Esophagus muscularis mucosa (tissue), 4 donors: ENCODE data around the gene OTULINL. TPM values are rescaled to one million over a fixed set of nuclear protein-coding genes. Genes with fewer than 3 reads are reported as not detected.

Source experiments
- DNase-seq: peaks from one replicate; pipeline ENCODE4 v3.0.0-alpha.2; 2017; ENCODE audit errors: extremely low spot score
- H3K27ac ChIP-seq, 4 donors: fragments of 200-600 bp; sonication (generic); replicated peaks in 1 of 4; 1 replicate in 3 of 4; 2 replicates in 1 of 4; pipeline ENCODE4 v1.5.1; 2016 to 2019; ENCODE audit warnings: mild to moderate bottlenecking in 1 of 4
- H3K27me3 ChIP-seq, 4 donors: fragments of 200-600 bp; sonication (generic); one replicate each; pipeline versions ENCODE4 v1.5.1 to v1.6.0; 2016 to 2019
- H3K36me3 ChIP-seq, 4 donors: fragments of 200-600 bp; sonication (generic); one replicate each; pipeline ENCODE4 v1.5.1; 2016 to 2019
- H3K4me1 ChIP-seq, 4 donors: fragments of 200-600 bp; sonication (generic); one replicate each; pipeline ENCODE4 v1.5.1; 2016 to 2019
- H3K4me3 ChIP-seq, 4 donors: fragments of 200-600 bp; sonication (generic); 1 replicate in 2 of 4; 2 replicates in 2 of 4; pipeline ENCODE4 v1.5.1; 2016 to 2019; ENCODE audit warnings: mild to moderate bottlenecking in 4 of 4, moderate library complexity in 1 of 4
- H3K9me3 ChIP-seq, 4 donors: fragments of 200-600 bp; sonication (generic); 1 replicate in 3 of 4; 2 replicates in 1 of 4; pipeline ENCODE4 v1.5.1; 2016 to 2019
- EP300 ChIP-seq: sonication (generic); formaldehyde crosslinking; IDR thresholded peaks from one replicate; pipeline ENCODE4 v1.6.1; 2017; ENCODE audit warnings: antibody characterized with exemption
- POLR2A ChIP-seq: fragments of 450-650 bp; IDR thresholded peaks from one replicate; pipeline ENCODE4 v1.6.1; 2017; ENCODE audit warnings: antibody characterized with exemption, moderate library complexity, mild to moderate bottlenecking, low read depth
- POLR2AphosphoS5 ChIP-seq, 2 donors: sonication (generic); formaldehyde crosslinking; IDR thresholded peaks; one replicate each; pipeline ENCODE4 v1.6.1; 2017; ENCODE audit warnings: antibody characterized with exemption in 2 of 2
- WGBS: methylation state at CpG from one replicate; pipeline ENCODE4 v1.1.5; 2018; 5-methylcytosine and 5-hydroxymethylcytosine counted together
- intact Hi-C: fragments of 100-400 bp; cut with DNase I; formaldehyde crosslinking; loops from one replicate; pipeline ENCODE4 v1.15.1; 2023
- total RNA-seq, 4 donors: library from RNA; depleted of rRNA; stranded (reverse); fragments of >200 nt; gene quantifications; one replicate each; pipeline versions ENCODE4 v1.1.0 to v1.2.1, GENCODE V29; 2016
- TF ChIP-seq, protein P1 (sequence below), 3 experiments: fragments of 200-600 bp in 2 of 3; fragments of 450-650 bp in 1 of 3; sonication (generic) in 2 of 3; IDR thresholded peaks; one replicate each; pipeline ENCODE4 v1.5.1; 2017 to 2019; ENCODE audit warnings: antibody characterized with exemption in 3 of 3, mild to moderate bottlenecking in 2 of 3, moderate library complexity in 1 of 3

OTULINL gene
- total RNA-seq, 4 donors from 2014 or later, result 2.6 to 7.1 (median 5.0) TPM

DNA sequence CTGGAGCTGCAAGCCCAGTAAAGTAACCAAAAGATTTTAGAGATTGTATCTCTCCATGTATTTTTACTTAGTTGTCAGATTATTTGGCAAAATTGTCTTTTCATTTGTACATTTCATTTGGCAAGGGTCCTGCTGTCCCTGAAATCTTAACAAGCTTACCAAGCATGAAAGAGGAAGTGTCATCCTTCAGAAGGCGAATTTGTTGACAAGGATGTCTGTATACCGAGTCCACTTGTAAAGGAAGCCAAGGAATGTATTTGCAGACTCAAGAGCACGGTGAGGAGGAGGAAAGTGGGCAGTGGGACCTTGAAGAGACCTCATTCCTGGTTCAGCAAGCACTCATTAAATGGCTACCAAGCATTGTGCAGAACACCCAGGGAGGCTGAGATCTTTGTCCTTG is 7.5 kb upstream of the OTULINL start:
- DNase-seq, result no peak
- H3K4me1 ChIP-seq, result no peaks in the 10 kb centered on the region
- TF ChIP-seq POLR2A, result no peak
- no peak for TF ChIP-seq POLR2AphosphoS5 (IDR thresholded peaks at IDR 0.05)
- no peak overlapping the region for H3K4me3 ChIP-seq
- intact Hi-C loops, result no loop called here
- WGBS, result 56% methylated on average over 3 of the region's 3 CpGs
- peaks cover 0 to 34% (median 0%) of the 10 kb centered on the region in 4 donors for H3K27me3 ChIP-seq
- no peak overlapping the region for H3K27ac ChIP-seq
- H3K36me3 ChIP-seq, result no peaks in the 10 kb centered on the region
- H3K9me3 ChIP-seq, result no peaks in the 10 kb centered on the region

DNA sequence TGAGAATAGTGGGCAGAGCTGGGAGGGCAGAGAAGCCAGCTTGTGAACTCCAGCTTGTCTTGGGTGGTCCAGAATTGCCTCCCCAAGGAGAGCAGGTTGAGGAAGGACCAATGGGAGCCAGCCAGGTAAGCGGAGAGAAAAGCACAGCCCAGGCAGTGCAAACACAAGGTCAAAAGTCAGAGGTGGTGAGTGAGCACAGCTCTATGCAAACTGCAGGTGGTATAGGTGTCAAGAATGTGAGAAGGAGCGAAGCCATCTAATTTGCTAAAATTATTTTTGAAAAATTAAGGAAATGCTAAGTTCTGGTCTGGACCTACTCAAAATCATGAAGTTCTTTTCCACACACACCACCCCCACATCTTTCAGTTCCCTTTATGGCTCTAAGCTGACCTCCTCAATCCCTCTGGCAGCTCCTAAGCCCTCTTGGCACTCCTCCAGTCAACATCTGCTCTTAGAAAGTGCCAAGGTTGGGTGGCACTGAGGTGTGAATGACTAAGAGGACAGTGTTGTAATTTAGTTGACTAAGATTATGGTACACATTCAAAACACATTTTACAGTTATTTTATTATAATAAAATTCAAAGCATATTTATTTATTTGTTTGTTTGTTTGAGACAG is 6.6 kb upstream of the OTULINL start:
- no peaks in the 10 kb centered on the region for H3K36me3 ChIP-seq
- no peak overlapping the region for H3K27ac ChIP-seq
- H3K4me3 ChIP-seq, result no peak overlapping the region
- peaks cover 0 to 40% (median 0%) of the 10 kb centered on the region in 4 donors for H3K27me3 ChIP-seq
- no peaks in the 10 kb centered on the region for H3K9me3 ChIP-seq
- intact Hi-C loops, result no loop called here
- no peaks in the 10 kb centered on the region for H3K4me1 ChIP-seq
- no peak for DNase-seq
- TF ChIP-seq, protein P1, sequence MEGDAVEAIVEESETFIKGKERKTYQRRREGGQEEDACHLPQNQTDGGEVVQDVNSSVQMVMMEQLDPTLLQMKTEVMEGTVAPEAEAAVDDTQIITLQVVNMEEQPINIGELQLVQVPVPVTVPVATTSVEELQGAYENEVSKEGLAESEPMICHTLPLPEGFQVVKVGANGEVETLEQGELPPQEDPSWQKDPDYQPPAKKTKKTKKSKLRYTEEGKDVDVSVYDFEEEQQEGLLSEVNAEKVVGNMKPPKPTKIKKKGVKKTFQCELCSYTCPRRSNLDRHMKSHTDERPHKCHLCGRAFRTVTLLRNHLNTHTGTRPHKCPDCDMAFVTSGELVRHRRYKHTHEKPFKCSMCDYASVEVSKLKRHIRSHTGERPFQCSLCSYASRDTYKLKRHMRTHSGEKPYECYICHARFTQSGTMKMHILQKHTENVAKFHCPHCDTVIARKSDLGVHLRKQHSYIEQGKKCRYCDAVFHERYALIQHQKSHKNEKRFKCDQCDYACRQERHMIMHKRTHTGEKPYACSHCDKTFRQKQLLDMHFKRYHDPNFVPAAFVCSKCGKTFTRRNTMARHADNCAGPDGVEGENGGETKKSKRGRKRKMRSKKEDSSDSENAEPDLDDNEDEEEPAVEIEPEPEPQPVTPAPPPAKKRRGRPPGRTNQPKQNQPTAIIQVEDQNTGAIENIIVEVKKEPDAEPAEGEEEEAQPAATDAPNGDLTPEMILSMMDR (IDR thresholded peaks at IDR 0.05), result no peak
- no peak for TF ChIP-seq POLR2A
- no peak for TF ChIP-seq EP300
- no peak for TF ChIP-seq POLR2AphosphoS5 (IDR thresholded peaks at IDR 0.05)
- WGBS, result 97% methylated on average over 2 of the region's 2 CpGs

DNA sequence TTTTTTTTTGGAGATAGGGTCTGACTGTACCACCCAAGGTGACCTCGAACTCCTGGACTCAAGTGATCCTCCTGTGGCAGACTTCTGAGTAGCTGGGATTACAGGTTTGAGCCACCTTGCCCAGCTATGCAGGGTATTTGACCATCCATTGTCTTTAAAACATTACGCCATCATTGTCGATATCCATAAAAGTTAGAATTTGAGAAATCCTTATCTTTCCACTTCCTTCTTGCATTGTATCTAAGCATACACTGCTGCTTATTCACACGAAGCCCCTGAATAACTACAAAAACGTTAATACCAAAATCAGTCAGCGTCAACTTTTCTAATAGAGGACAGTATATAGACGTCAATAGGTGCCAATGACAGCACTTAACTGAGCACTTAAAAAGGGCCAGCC is 5.4 kb upstream of the OTULINL start:
- intact Hi-C loops, result no loop called here
- TF ChIP-seq EP300 (no peak), POLR2A (no peak), POLR2AphosphoS5 (IDR thresholded peaks at IDR 0.05) (no peak)
- TF ChIP-seq, protein P1 (IDR thresholded peaks at IDR 0.05), result no peak
- H3K4me1 ChIP-seq, result peaks cover 3 to 8% (median 7%) of the 10 kb centered on the region in 4 donors
- no peaks in the 10 kb centered on the region for H3K9me3 ChIP-seq
- no peaks in the 10 kb centered on the region for H3K36me3 ChIP-seq
- WGBS, result 94% methylated on average over 7 of the region's 7 CpGs
- no peak for DNase-seq
- H3K27me3 ChIP-seq, result peaks cover 0 to 43% (median 4%) of the 10 kb centered on the region in 4 donors
- H3K4me3 ChIP-seq, result no peak overlapping the region
- no peak overlapping the region for H3K27ac ChIP-seq

DNA sequence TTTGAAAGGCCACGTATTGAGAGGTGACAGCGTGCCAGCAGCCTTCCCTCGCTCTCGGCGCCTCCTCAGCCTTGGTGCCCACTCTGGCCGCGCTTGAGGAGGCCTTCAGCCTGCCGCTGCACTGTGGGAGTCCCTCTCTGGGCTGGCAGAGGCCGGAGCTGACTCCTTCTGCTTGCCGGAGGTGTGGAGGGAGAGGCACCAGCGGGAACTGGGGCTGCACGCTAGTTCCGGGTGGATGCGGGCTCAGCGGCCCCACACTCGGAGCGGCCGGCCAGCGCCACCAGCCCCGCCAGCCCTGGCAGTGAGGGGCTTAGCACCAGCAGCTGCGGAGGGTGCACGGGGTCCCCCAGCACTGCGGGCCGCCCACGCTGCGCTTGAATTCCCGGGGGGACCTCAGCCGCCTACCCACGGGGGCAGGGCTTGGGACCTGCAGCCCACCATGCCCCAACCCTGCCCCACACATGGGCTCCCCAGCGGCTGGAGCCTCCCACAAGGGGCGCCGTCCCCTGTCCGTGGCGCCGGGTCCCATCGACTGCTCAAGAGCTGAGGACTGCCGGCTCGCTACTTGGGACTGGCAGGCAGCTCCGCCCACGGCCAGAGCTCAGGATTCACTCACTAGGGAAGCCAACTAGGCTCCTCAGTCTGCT is 4.4 kb upstream of the OTULINL start:
- intact Hi-C loops, result no loop called here
- Histone ChIP-seq H3K4me3 (no peak overlapping the region), H3K36me3 (no peaks in the 10 kb centered on the region), H3K9me3 (no peaks in the 10 kb centered on the region), H3K4me1 (peaks cover 8 to 18% (median 16%) of the 10 kb centered on the region in 4 donors), H3K27ac (no peak overlapping the region), H3K27me3 (peaks cover 0 to 53% (median 5%) of the 10 kb centered on the region in 4 donors)
- DNase-seq, result no peak
- WGBS, result 95% methylated on average over 19 of the region's 40 CpGs
- TF ChIP-seq POLR2A, result no peak

DNA sequence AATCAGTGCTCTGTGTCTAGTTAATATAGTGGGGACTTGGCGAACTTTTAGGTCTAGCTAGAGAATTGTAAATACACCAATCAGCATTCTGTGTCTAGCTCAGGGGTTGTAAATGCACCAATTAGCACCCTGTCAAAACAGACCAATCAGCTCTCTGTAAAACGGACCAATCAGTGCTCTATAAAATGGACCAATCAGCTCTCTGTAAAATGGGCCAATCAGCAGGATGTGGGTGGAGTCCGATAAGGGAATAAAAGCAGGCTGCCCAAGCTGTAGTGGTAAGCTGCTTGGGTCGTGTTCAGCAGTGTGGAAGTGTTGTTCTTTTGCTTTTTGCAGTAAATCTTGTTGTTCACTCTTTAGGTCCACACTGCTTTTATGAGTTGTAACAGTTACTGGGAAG is 3.6 kb upstream of the OTULINL start:
- H3K4me1 ChIP-seq, result peaks cover 10 to 25% (median 19%) of the 10 kb centered on the region in 4 donors
- 85% methylated on average over 4 of the region's 4 CpGs for WGBS
- H3K4me3 ChIP-seq, result no peak overlapping the region
- intact Hi-C loops, result no loop called here
- no peaks in the 10 kb centered on the region for H3K9me3 ChIP-seq
- H3K27ac ChIP-seq, result no peak overlapping the region
- H3K27me3 ChIP-seq, result peaks cover 0 to 53% (median 5%) of the 10 kb centered on the region in 4 donors
- DNase-seq, result no peak
- no peaks in the 10 kb centered on the region for H3K36me3 ChIP-seq
- TF ChIP-seq, protein P1 (IDR thresholded peaks at IDR 0.05), result no peak
- TF ChIP-seq EP300 (no peak), POLR2A (no peak), POLR2AphosphoS5 (IDR thresholded peaks at IDR 0.05) (no peak)
